Activated CD4-positive, alpha-beta T cell treated with anti-CD3 and anti-CD28 coated beads for 4 hours (primary cell): ENCODE data around the gene COCH.
"Not testable (repeated sequence)": the region's sequence is repeated elsewhere in the genome, so short reads cannot be mapped to it uniquely, and the experiment has no call there.

Experiments
- DNase-seq, 2 donors: peaks; one replicate each; pipeline ENCODE4 v3.0.0-alpha.2; 2020

COCH gene

GRCh38 chr14:30876692-30877091, 2.3 kb downstream of the COCH start:
- DNase-seq: no peak

GRCh38 chr14:30882431-30882830, 8.1 kb downstream of the COCH start:
- no peak for DNase-seq

- no peak for DNase-seq
Observed at GRCh38 chr14:30883508-30884294, 9.3 kb downstream of the COCH start.

GRCh38 chr14:30884901-30885300, 10.5 kb downstream of the COCH start:
- no peak for DNase-seq

GRCh38 chr14:30885840-30886740, 11.7 kb downstream of the COCH start:
- no peak for DNase-seq

- DNase-seq: no peak
Observed at GRCh38 chr14:30888480-30889243, 14.3 kb downstream of the COCH start.

- DNase-seq: no peak
Observed at GRCh38 chr14:30889244-30889594, 14.9 kb downstream of the COCH start.

- no peak for DNase-seq
Observed at GRCh38 chr14:30893819-30894218, 19.5 kb downstream of the COCH start.

- DNase-seq: no peak
Observed at GRCh38 chr14:30894923-30895515, 20.7 kb downstream of the COCH start.

- no peak for DNase-seq
Observed at GRCh38 chr14:30896435-30896834, 22.1 kb downstream of the COCH start.

- not testable (repeated sequence) for DNase-seq
Observed at GRCh38 chr14:30897121-30897520, 22.8 kb downstream of the COCH start.

GRCh38 chr14:30903285-30904124, 29.1 kb downstream of the COCH start:
- DNase-seq: no peak

- DNase-seq: no peak
Observed at GRCh38 chr14:30906752-30907658, 32.6 kb downstream of the COCH start.

GRCh38 chr14:30907659-30908057, 33.3 kb downstream of the COCH start:
- no peak for DNase-seq

GRCh38 chr14:30908826-30909225, 34.5 kb downstream of the COCH start:
- DNase-seq: no peak

GRCh38 chr14:30914812-30915211, 40.5 kb downstream of the COCH start:
- no peak for DNase-seq

- DNase-seq: no peak
Observed at GRCh38 chr14:30915596-30915995, 41.2 kb downstream of the COCH start.

- no peak for DNase-seq
Observed at GRCh38 chr14:30921305-30921704, 46.9 kb downstream of the COCH start.

GRCh38 chr14:30921788-30922187, 47.4 kb downstream of the COCH start:
- DNase-seq: no peak

- no peak for DNase-seq
Observed at GRCh38 chr14:30925254-30925653, 50.9 kb downstream of the COCH start.

- no peak for DNase-seq
Observed at GRCh38 chr14:30928462-30928861, 54.1 kb downstream of the COCH start.
